Activated CD4-positive, alpha-beta memory T cell treated with anti-CD3 and anti-CD28 coated beads for 36 hours (primary cell): ENCODE results near the gene NCBP3. TPM values are rescaled to one million over a fixed set of nuclear protein-coding genes. Genes with fewer than 3 reads are reported as not detected.
A peak's percentile ranks its signal among the peaks of the same experiment; 100 is the strongest.
"Not testable (repeated sequence)": the region's sequence is repeated elsewhere in the genome, so short reads cannot be mapped to it uniquely, and the experiment has no call there.

Experiments used
- CTCF ChIA-PET: fragments of 350-600 bp; sonication (Branson Sonifier 250); formaldehyde crosslinking; loops from one replicate; lab custom pipeline; 2021; ENCODE audit warnings: antibody characterized with exemption, inconsistent platforms; lab: Charles Lee
- POLR2A ChIA-PET: fragments of 350-600 bp; sonication (Branson Sonifier 250); formaldehyde crosslinking; loops from one replicate; lab custom pipeline; 2021; ENCODE audit warnings: antibody characterized with exemption; lab: Charles Lee
- DNase-seq: peaks from one replicate; pipeline ENCODE4 v3.0.0-alpha.2; 2020
- H3K27ac Mint-ChIP-seq: one replicate; pipeline ENCODE4 v1.8.0; 2021; ENCODE audit warnings: mixed read lengths
- H3K27me3 Mint-ChIP-seq: one replicate; pipeline ENCODE4 v1.8.0; 2021; ENCODE audit warnings: mixed read lengths
- H3K36me3 Mint-ChIP-seq: one replicate; pipeline ENCODE4 v1.8.0; 2021; ENCODE audit warnings: mixed read lengths
- H3K4me1 Mint-ChIP-seq: one replicate; pipeline ENCODE4 v1.8.0; 2021; ENCODE audit warnings: low read depth, mixed read lengths
- H3K4me3 Mint-ChIP-seq: one replicate; pipeline ENCODE4 v1.8.0; 2021; ENCODE audit warnings: mild to moderate bottlenecking, mixed read lengths
- H3K9me3 Mint-ChIP-seq: one replicate; pipeline ENCODE4 v1.8.0; 2021; ENCODE audit warnings: mixed read lengths
- intact Hi-C: fragments of 100-400 bp; cut with micrococcal nuclease; formaldehyde crosslinking; loops from one replicate; pipeline ENCODE4 v1.15.1; 2023
- total RNA-seq, 2 experiments: library from RNA; stranded (reverse); gene quantifications; one replicate each; pipeline ENCODE4 v1.2.3, GENCODE V29; 2021

The NCBP3 gene
- total RNA-seq, 2 experiments from 2014 or later = 38.8 to 42.4 TPM

DNA sequence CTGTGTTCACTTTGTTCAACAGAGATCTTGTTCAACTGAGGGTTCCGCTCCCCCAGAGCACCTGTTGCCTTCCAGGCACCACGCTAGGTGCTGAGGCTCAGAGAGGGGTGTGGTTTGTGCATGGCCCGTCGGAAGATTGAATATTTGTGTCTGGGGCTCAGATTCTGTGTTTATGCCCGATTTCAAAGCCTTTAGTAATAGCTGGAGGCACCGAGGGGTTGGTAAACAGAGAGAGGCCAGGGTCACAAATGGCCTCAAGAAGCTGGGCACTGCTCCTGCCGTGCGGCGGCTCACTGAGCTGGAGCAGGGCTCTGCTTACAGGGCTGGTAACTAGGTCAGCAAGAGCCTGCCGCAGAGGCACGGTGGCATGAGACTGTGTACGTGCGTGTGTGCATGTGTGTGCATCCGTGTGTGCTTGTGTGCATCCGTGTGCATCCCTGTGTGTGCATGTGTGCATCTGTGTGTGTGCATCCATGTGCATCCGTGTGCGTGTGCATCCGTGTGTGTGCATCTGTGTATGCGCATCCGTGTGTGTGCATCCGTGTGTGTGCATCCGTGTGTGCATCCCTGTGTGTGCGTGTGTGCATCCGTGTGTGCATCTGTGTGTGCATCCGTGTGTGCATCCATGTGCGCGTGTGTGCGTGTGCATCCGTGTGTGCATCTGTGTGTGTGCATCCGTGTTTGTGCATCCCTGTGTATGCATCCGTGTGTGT, 50.5 kb downstream of the NCBP3 start:
- Mint-ChIP-seq H3K27ac (peak overlapping the region; percentile 56), H3K36me3 (no peaks in the 10 kb centered on the region), H3K9me3 (peaks cover under 1% of the 10 kb centered on the region), H3K4me1 (peaks cover 36% of the 10 kb centered on the region), H3K4me3 (no peak overlapping the region), H3K27me3 (no peaks in the 10 kb centered on the region)
- ChIA-PET CTCF (interaction anchor here (1.6 to 3.3 kb wide), 2 partner anchors 32 to 58 kb away, joined by 4 to 17 read pairs; no protein-coding TSS in a partner anchor), POLR2A (no interaction called here)
- DNase-seq = no peak
- intact Hi-C loops = loop anchor here (1.0 to 2.0 kb wide), 2 partner anchors 32 to 59 kb away; no protein-coding TSS in a partner anchor

DNA sequence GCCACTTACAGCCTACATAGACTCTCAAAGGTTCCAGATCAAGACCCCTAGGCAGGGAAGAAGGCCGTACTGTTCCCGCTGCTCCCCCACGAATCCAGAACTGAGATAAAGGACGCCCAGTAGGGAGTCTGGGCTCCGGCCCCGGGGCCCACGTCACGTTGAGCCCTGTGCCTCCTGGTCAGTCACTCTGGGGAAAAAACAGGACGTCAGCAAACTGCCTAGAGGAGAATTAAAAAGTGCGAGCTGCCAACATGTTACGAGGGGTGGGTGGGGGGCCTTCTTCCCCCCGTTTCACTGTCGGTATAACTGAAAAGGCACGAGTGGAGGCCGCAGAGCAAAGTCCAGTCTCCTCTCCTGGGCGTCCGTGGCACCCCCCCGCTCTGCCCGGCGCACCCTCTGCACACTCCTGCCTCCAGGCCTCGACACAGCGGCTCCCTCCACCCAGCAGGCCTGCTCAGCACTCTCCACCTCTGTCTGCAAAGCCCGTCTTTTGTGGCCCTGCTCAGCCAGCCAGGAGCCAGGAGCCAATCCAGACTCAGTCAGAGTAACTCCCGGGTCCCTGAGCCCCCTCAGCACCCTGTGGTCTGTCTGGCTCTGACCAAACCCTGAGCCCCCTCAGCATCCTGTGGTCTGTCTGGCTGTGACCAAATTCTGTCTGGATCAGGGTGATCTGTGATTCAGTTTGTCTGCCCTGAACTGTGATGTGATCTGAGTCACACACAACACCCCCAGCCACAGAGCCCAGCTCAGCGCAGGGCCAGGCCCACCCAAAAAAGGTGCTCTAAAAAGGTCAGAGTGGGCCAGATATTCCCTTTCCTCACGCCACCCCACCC, 51.3 kb downstream of the NCBP3 start:
- H3K36me3 Mint-ChIP-seq = no peaks in the 10 kb centered on the region
- DNase-seq = peak; percentile 61
- peaks cover 42% of the 10 kb centered on the region for H3K4me1 Mint-ChIP-seq
- intact Hi-C loops = no loop called here
- H3K27ac Mint-ChIP-seq = peak overlapping the region; percentile 56
- CTCF ChIA-PET = interaction anchor here (1.6 to 3.3 kb wide), 2 partner anchors 32 to 57 kb away, joined by 4 to 17 read pairs; no protein-coding TSS in a partner anchor
- POLR2A ChIA-PET = no interaction called here
- H3K9me3 Mint-ChIP-seq = peaks cover 2% of the 10 kb centered on the region
- no peak overlapping the region for H3K4me3 Mint-ChIP-seq
- no peaks in the 10 kb centered on the region for H3K27me3 Mint-ChIP-seq

DNA sequence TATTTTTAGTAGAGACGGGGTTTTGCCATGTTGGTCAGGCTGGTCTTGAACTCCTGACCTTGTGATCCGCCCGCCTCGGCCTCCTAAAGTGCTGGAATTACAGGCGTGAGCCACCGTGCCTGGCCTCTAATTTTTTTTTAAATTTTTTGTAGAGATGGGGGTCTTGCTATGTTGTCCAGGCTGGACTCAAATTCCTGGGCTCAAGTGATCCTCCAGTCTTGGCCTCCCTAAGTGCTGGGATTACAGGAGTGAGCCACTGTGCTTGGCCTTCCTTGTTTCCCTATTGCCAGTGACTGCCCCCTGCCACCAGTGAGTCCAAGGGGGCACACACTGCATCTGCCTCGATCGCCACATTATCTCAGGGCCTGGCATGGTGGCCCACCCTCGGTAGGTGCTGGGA, 51.9 kb downstream of the NCBP3 start:
- CTCF ChIA-PET = interaction anchor here (3.3 kb wide), 1 partner anchor 56 kb away, joined by 17 read pairs; no protein-coding TSS in a partner anchor
- DNase-seq, intact Hi-C loops, H3K36me3 Mint-ChIP-seq, H3K9me3 Mint-ChIP-seq, H3K4me3 Mint-ChIP-seq, H3K27me3 Mint-ChIP-seq, H3K27ac Mint-ChIP-seq, POLR2A ChIA-PET: not testable (repeated sequence)
- H3K4me1 Mint-ChIP-seq = peaks cover 42% of the 10 kb centered on the region

DNA sequence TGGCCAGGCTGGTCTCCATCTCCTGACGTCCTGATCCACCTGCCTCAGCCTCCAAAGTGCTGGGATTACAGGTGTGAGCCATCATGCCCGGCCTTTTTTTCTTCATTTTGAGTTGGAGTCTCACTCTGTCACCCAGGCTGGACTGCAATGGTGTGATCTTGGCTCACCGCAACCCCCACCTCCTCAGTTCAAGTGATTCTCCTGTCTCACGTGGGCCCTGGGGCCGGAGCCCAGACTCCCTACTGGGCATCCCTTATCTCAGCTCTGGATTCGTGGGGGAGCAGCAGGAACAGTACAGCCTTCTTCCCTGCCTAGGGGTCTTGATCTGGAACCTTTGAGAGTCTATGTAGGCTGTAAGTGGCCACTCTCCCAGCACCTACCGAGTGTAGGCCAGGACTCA, 52.8 kb downstream of the NCBP3 start:
- peaks cover 42% of the 10 kb centered on the region for H3K4me1 Mint-ChIP-seq
- POLR2A ChIA-PET, H3K27me3 Mint-ChIP-seq, H3K4me3 Mint-ChIP-seq, H3K27ac Mint-ChIP-seq, CTCF ChIA-PET, H3K9me3 Mint-ChIP-seq, DNase-seq, intact Hi-C loops, H3K36me3 Mint-ChIP-seq: not testable (repeated sequence)

DNA sequence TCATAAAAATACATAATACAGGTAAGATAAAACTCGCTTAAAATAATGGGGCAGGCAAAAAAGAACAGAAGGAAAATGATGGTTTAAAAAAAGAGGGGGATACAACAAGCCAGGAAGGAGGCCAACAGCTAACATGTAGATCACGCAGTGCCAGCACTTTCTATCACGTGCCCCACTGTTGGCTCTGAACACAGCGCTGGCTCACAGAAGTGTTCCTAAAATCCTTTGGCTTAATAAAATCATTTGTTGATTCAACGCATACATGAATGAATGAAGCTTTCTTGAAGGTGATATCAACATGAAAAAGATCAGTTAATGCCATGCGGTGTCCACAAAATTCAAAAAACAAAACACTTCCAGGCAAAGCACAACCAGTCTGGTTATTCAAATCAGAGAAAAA, 53.6 kb downstream of the NCBP3 start:
- CTCF ChIA-PET = interaction anchor here (2.2 to 4.7 kb wide), 2 partner anchors 52 to 55 kb away, joined by 6 to 33 read pairs; no protein-coding TSS in a partner anchor
- Mint-ChIP-seq H3K9me3 (peaks cover 2% of the 10 kb centered on the region), H3K27me3 (no peaks in the 10 kb centered on the region), H3K36me3 (no peaks in the 10 kb centered on the region), H3K27ac (no peak overlapping the region), H3K4me1 (peaks cover 45% of the 10 kb centered on the region), H3K4me3 (no peak overlapping the region)
- intact Hi-C loops = no loop called here
- POLR2A ChIA-PET = no interaction called here
- DNase-seq = no peak

DNA sequence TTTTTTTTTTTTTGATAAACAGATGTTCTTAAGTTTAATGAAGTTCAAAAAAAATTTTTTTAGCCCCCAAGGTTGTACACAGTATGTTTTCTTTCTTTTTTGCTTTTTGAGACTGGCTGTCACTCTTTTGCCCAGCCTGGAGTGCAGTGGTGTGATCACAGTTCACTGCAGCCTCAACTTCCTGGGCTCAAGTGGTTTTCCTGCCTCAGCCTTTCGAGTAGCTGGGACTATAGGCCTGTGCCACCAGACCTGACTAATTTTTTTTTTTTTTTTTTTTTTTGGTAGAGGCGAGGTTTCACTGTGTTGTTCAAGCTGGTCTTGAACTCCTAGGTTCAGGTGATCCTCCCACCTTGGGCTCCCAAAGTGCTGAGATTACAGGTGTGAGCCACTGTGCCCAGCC, 57.8 kb downstream of the NCBP3 start:
- Mint-ChIP-seq H3K9me3 (peaks cover 2% of the 10 kb centered on the region), H3K36me3 (no peaks in the 10 kb centered on the region), H3K4me1 (peaks cover 20% of the 10 kb centered on the region), H3K27ac (no peak overlapping the region), H3K4me3 (no peak overlapping the region), H3K27me3 (no peaks in the 10 kb centered on the region)
- CTCF ChIA-PET = interaction anchor here (4.7 kb wide), 1 partner anchor 51 kb away, joined by 33 read pairs; no protein-coding TSS in a partner anchor
- POLR2A ChIA-PET = no interaction called here
- intact Hi-C loops = no loop called here
- DNase-seq = no peak

DNA sequence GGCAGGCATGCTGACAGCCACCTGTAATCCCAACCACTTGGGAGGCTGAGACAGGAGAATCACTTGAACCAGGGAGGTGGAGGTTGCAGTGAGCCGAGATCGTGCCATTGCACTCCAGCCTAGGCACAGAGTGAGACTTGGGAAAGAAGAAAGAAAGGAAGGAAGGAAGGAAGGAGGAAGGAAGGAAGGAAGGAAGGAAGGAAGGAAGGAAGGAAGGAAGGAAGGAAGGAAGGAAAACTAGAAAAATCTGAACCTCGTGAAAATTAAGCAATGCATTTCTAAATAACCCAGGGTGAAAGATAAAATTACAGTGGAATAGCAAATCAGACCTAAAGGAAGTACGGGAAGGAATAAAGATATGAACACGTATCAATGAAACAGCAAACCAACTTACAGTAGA, 60.7 kb downstream of the NCBP3 start:
- H3K9me3 Mint-ChIP-seq, H3K4me1 Mint-ChIP-seq, H3K4me3 Mint-ChIP-seq, intact Hi-C loops, H3K27me3 Mint-ChIP-seq, H3K36me3 Mint-ChIP-seq, CTCF ChIA-PET, DNase-seq, H3K27ac Mint-ChIP-seq, POLR2A ChIA-PET: not testable (repeated sequence)

DNA sequence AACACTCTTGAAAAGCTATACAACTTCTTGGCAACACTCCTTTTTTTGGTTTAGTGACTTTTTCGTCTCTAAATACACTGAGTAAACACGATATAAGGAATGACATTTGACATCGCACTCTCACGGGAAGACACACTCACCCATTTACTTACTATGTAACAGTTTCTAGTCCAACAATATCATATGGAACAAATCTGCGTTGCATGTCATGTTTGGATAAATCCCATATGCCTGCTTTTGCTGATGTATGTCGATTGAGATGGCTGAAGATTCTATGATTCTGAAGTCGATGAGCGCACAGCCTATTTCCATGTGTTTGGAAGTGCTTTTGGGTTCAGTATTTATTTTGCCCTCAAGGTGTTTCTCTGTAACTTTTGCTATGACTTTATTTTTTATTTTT, 63.3 kb downstream of the NCBP3 start:
- intact Hi-C loops = no loop called here
- ChIA-PET CTCF (interaction anchor here (0.6 to 3.9 kb wide), 2 partner anchors 45 to 81 kb away, joined by 3 to 19 read pairs; no protein-coding TSS in a partner anchor), POLR2A (no interaction called here)
- Mint-ChIP-seq H3K9me3 (no peaks in the 10 kb centered on the region), H3K27me3 (no peaks in the 10 kb centered on the region), H3K4me1 (no peaks in the 10 kb centered on the region), H3K4me3 (no peak overlapping the region), H3K27ac (no peak overlapping the region), H3K36me3 (no peaks in the 10 kb centered on the region)
- no peak for DNase-seq

DNA sequence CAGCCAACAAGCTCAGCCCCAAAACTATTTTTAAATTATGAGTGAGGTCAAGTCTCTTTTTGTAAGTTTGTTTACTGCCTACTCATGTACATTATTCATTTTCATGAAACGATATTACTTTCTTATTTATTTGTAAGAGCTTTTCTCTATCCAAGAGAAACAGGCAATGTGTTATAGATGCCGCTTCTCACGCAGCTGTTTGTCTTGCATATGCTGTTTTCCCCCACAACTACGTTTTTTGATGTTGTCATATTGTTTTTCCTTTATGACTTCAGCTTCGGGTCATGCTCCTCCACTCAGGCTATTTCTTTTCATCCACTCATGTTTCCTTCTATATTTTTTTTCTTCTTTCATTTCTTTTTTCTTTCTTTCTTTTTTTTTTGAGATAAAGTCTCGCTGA, 65.1 kb downstream of the NCBP3 start:
- ChIA-PET POLR2A (no interaction called here), CTCF (interaction anchor here (0.9 to 3.9 kb wide), 2 partner anchors 43 to 46 kb away, joined by 3 to 19 read pairs; no protein-coding TSS in a partner anchor)
- intact Hi-C loops = no loop called here
- H3K27me3 Mint-ChIP-seq = no peaks in the 10 kb centered on the region
- DNase-seq = no peak
- H3K9me3 Mint-ChIP-seq = no peaks in the 10 kb centered on the region
- no peaks in the 10 kb centered on the region for H3K4me1 Mint-ChIP-seq
- H3K27ac Mint-ChIP-seq = no peak overlapping the region
- H3K36me3 Mint-ChIP-seq = no peaks in the 10 kb centered on the region
- no peak overlapping the region for H3K4me3 Mint-ChIP-seq

DNA sequence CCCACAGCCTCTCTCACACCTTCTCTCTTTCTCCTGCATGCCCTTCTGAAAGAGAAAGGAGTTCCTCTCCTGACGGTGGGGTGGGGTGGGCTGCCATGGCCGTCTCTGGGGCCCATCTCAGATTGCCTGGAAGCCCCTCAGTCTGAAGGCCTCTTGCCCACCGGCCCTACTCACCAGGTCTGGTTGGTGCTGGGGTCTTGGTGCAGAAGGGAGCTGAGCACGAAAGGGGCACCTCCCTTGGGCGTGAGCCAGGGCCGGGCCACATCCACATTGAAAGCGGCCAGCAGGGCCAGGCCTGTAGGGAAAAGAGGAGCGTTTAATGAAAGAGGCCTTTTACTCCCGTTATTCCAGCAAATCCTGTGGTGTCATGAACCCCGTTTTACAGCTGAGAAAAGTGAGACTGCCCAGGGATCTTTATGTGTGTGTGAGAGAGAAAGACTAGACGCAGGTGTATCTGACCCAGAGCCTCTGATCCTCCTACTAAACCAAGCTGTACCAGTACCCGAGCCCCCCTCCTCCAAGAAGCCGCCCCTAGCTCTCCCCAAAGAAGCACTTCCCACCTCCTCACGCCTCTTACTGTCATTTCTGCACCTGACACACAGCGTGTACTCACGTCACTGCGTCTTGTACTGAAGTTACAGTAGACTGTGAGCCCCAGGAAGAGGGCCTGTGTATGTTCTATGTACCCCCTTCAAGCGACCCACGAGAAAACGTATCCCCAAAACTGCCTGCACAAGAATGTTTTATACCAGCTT, 68.5 kb downstream of the NCBP3 start:
- no peak for DNase-seq
- Mint-ChIP-seq H3K27me3 (no peaks in the 10 kb centered on the region), H3K4me1 (no peaks in the 10 kb centered on the region), H3K9me3 (no peaks in the 10 kb centered on the region), H3K27ac (no peak overlapping the region), H3K36me3 (no peaks in the 10 kb centered on the region), H3K4me3 (no peak overlapping the region)
- ChIA-PET POLR2A (interaction anchor here (0.6 kb wide), 1 partner anchor 39 kb away, joined by 3 read pairs; no protein-coding TSS in a partner anchor), CTCF (no interaction called here)
- intact Hi-C loops = no loop called here

DNA sequence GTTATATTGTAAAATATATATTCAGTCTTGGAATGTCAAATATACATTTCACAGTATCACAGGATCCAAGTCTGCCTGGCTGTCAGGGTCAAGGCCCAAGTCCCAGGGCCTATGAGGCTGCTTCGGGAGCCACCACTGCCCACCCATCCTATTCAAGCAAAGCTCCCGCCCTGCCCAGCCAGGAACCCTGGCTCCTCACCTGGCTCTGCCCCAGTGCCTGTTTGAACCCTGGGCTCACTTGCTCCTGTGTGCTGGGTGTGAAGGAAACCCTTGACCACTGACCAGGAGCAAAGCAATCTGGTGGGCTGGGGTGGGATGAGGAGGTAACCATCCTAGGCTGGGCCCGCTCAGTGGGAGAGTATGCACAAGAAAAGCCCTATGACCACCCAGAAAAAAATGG, 72.1 kb downstream of the NCBP3 start:
- Mint-ChIP-seq H3K4me1 (peaks cover 4% of the 10 kb centered on the region), H3K36me3 (no peaks in the 10 kb centered on the region), H3K9me3 (no peaks in the 10 kb centered on the region), H3K27me3 (peaks cover 2% of the 10 kb centered on the region), H3K27ac (no peak overlapping the region), H3K4me3 (no peak overlapping the region)
- CTCF ChIA-PET = interaction anchor here (1.4 to 2.4 kb wide), 2 partner anchors 36 to 140 kb away, joined by 3 to 7 read pairs; no protein-coding TSS in a partner anchor
- no peak for DNase-seq
- POLR2A ChIA-PET = no interaction called here
- intact Hi-C loops = no loop called here
